ENCODE data around the gene PTPRK.

DNA sequence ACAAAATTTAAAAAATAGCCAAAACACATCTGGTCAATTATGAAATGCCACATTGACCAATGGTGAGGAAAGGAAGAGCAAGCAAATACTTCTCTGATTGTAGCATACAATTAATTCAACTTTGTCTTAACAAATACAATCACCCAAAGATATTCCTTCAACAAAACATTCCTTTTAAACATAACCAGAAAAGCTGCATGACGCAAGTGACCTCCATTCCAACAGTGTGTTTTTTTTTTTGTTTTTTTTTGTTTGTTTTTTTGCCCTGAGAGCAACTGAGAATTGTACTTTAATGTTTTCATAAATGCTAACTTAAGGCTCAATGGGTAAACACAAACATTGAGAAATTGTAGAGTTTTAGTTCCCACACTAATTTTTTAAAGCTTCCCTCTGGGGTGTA, 184.4 kb downstream of the PTPRK start:
- TF ChIP-seq CTCF (conservative IDR thresholded peaks at IDR 0.05 in 1 of 2, IDR thresholded peaks at IDR 0.05 in 1 of 2; ENCODE audit: extremely low read depth in 1 of 2, insufficient read depth in 1 of 2, low read depth in 1 of 2, low read length in 2 of 2), result no peak
- no peak for TF ChIP-seq EZH2 (IDR thresholded peaks at IDR 0.05; ENCODE audit: borderline replicate concordance, low read length)
